WERI-Rb-1 (cell line): ENCODE measurements around the gene DCHS2.

Experiments used
- DNase-seq: peaks from one replicate; pipeline ENCODE4 v3.0.0-alpha.2; 2020
- H3K27ac ChIP-seq: fragments of 250-450 bp; sonication (Bioruptor Pico); 2 replicates; pipeline ENCODE4 v1.5.1; 2020; ENCODE audit warnings: mild to moderate bottlenecking, moderate library complexity
- H3K27me3 ChIP-seq: fragments of 250-450 bp; sonication (Bioruptor Pico); 2 replicates; pipeline ENCODE4 v1.5.1; 2021; ENCODE audit warnings: mild to moderate bottlenecking, low read depth, moderate library complexity; ENCODE audit not compliant: insufficient read depth, severe bottlenecking
- H3K36me3 ChIP-seq: fragments of 250-450 bp; sonication (Bioruptor Pico); 2 replicates; pipeline ENCODE4 v1.5.1; 2020; ENCODE audit warnings: mild to moderate bottlenecking, moderate library complexity
- H3K4me3 ChIP-seq: 2 replicates; pipeline ENCODE4 v1.5.1; 2011; ENCODE audit warnings: low read depth, mild to moderate bottlenecking, control low read depth, low read length
- H3K9me3 ChIP-seq: fragments of 250-450 bp; sonication (Bioruptor Pico); 2 replicates; pipeline ENCODE4 v1.5.1; 2021; ENCODE audit warnings: mild to moderate bottlenecking, moderate library complexity; ENCODE audit not compliant: severe bottlenecking
- CTCF ChIP-seq: IDR thresholded peaks from 2 replicates; pipeline ENCODE4 v1.5.1; 2011; ENCODE audit warnings: low read depth, mild to moderate bottlenecking, control low read depth, inconsistent platforms, low read length

DCHS2 gene, protein sequence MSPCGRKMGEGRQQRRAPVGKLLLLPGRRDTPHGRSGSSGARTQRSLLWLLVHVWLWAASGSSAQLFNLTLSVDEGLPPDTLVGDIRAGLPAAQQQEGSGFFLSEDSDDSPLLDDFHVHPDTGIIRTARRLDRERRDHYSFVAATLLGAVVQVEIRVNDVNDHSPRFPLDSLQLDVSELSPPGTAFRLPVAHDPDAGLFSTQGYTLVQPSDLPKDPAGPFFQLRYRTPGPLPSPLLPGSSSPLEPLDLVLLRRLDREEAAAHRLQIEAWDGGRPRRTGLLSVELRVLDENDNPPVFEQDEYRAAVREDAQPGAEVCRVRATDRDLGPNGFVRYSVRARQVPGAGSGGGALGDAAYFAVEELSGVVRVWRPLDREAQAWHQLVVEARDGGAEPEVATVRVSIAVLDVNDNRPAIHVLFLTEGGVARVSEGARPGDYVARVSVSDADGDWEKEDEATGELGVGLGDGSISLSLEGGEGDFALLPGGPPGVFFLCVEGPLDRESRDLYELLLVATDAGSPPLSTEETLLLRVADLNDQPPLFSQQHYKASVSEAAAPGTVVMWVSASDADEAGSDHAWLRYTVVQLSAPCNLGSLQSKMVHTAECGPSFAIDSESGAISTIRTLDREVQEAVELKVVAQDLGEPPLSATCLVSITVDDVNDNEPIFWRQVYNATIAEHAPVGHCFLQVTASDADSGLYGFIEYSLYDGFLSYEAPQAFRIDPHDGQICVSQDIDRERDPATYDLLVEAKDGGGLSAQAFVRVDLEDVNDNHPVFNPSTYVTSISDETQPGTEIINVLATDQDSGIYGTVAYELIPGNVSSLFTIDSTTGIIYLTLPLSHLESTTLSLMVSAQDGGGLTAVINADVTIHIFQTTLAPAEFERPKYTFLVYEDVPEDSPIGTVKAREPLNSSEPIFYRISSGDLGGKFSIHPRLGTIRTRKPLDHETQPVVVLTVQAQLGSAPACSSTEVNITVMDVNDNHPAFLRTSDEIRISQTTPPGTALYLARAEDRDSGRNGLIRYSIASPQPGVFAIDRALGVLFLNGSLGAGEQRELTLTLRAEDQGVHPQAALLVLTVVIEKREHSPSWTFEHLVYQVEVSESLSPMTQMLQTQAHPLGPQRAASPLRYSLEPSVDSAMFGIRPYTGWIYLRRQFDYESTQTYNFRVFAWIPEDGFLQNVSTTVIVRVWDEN (N-terminal part only)

GRCh38 chr4:154491341-154492271, at the start of gene DCHS2:
TSS of gene DCHS2 (minus strand) at chr4:154491799. CDS start at chr4:154491355, 444 bp downstream.
- Histone ChIP-seq H3K9me3 (peaks cover 16% of the 10 kb centered on the region), H3K27me3 (peaks cover 23% of the 10 kb centered on the region), H3K4me3 (peak within 1 kb of the TSS; percentile 45), H3K27ac (no peak within 1 kb of the TSS), H3K36me3 (no peaks in the 10 kb centered on the region)
- DNase-seq: peak; percentile 84
- peak; percentile 16; the same call in 1 of the 2 replicates for TF ChIP-seq CTCF

- no peak for DNase-seq
- no peaks in the 10 kb centered on the region for H3K27me3 ChIP-seq
- no peak for TF ChIP-seq CTCF
Observed at GRCh38 chr4:154534296-154534695, 42.7 kb upstream of the DCHS2 start.

GRCh38 chr4:154529728-154530519, 38.3 kb upstream of the DCHS2 start:
- no peak for TF ChIP-seq CTCF
- Histone ChIP-seq H3K9me3 (no peaks in the 10 kb centered on the region), H3K4me3 (no peak overlapping the region), H3K27ac (no peak overlapping the region), H3K36me3 (no peaks in the 10 kb centered on the region), H3K27me3 (peaks cover 12% of the 10 kb centered on the region)
- no peak for DNase-seq

More at GRCh38 chr4:154534296-154534695, 42.7 kb upstream of the DCHS2 start:
- H3K4me3 ChIP-seq: no peak overlapping the region
- H3K27ac ChIP-seq: no peak overlapping the region
- H3K9me3 ChIP-seq: no peaks in the 10 kb centered on the region
- H3K36me3 ChIP-seq: peaks cover 29% of the 10 kb centered on the region

DNA sequence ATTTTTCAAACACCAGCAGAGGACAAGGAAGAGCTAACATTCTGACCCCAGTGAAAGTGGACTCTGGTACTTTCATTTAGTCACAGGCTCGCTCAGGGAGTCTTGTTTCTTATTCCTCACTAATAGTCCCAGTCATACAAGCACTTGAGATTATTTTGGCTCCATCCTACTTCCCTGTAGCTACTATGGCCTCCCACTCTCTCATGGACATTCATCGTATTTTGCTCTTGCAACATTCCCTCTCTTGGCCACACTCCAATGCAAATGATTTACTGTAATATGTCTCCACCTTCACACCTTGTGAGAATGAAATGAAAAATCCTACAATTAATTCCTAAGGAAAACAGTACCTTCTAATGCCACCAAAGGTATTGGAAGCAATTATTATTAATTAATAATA, 37.3 kb upstream of the DCHS2 start:
- DNase-seq: no peak
- Histone ChIP-seq H3K4me3 (no peak overlapping the region), H3K27me3 (peaks cover 12% of the 10 kb centered on the region), H3K9me3 (no peaks in the 10 kb centered on the region), H3K27ac (no peak overlapping the region), H3K36me3 (no peaks in the 10 kb centered on the region)
- no peak for TF ChIP-seq CTCF
